Fibroblast of mammary gland (primary cell): ENCODE measurements around the gene NRROS.

Experiments used
- DNase-seq: peaks from one replicate; pipeline ENCODE4 v3.0.0-alpha.2; 2010; ENCODE audit warnings: low read depth
- H3K4me3 ChIP-seq: 2 replicates; pipeline ENCODE4 v1.5.1; 2011; ENCODE audit warnings: low read depth, mild to moderate bottlenecking, low read length, moderate library complexity; ENCODE audit not compliant: control insufficient read depth
- CTCF ChIP-seq: conservative IDR thresholded peaks from 2 replicates; pipeline ENCODE4 v1.5.1; 2011; ENCODE audit warnings: low read depth, low read length, inconsistent platforms; ENCODE audit not compliant: control insufficient read depth, insufficient read depth

Gene NRROS

DNA sequence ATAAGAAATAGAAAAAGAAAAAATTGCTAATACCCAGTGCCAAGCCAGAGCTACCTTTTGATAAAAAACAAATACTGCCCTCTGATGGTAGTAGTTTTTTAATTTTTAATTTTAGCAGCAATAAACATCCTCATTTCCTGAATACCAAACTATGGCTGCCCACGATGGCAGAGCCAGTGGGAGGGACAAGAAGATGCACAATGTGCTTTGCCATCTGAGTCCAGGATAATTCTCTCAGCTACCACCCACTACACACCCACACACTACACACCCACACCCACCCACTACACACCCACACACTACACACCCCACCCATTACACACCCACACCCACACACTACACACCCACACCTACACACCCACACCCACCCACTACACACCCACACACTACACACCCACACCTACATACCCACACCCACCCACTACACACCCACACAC is 54.7 kb downstream of the NRROS start:
- no peak overlapping the region for H3K4me3 ChIP-seq
- TF ChIP-seq CTCF = peak; percentile 10
- DNase-seq = peak; percentile 27

DNA sequence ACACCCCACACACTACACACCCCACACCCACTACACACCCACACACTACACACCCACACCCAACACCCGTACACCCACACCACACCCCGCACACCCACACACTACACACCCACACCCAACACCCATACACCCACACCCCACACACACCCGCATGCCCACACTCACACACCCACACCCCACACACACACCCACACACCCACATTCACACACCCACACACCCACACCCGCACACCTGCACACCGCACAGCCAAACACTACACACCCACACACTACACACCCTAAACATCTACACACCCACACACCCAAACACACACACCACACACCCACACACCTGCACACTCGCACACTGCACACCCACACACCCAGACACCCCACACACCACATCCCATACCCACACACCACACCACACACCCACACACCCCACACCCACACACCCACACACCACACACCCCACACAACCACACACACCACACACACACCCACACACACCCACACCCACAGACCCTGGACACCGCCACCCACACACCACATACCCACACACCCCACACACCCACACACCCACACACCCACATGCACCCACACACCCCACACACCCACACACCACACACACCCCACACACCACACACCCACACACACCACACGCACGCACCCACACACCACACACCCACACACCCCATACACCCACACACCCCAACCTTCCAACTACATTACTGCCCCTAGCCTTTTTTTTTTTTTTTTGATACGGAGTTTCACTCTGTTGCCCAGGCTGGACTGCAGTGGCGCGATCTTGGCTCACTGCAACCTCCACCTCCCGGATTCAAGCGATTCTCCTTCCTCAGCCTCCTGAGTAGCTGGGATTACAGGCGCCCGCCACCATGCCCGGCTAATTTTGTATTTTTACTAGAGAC is 55.7 kb downstream of the NRROS start:
- DNase-seq = no peak
- TF ChIP-seq CTCF = no peak
- H3K4me3 ChIP-seq = no peak overlapping the region

DNA sequence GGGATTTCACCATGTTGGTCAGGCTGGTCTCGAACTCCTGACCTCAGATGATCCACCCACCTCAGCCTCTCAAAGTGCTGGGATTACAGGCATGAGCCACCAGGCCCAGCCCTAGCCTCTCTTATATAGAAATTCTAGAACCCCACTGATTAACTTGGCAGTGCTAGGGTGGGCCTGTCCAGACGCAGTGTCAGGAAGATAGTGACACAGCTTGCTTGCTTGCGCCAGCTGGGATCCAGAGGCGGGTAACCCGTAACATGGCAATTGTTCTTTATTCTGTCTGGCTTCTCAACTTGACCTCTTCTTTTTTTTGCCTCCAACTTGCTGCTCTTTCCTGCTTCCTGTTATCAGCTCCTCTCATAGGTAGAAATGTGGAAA is 56.3 kb downstream of the NRROS start:
- no peak for TF ChIP-seq CTCF
- no peak for DNase-seq
- H3K4me3 ChIP-seq = no peak overlapping the region

- TF ChIP-seq CTCF = no peak
- DNase-seq = no peak
- no peak overlapping the region for H3K4me3 ChIP-seq
These were observed 57.8 kb downstream of the NRROS start for GRCh38 chr3:196697270-196697669.

GRCh38 chr3:196699749-196700148 is 60.3 kb downstream of the NRROS start:
- DNase-seq = no peak
- H3K4me3 ChIP-seq = no peak overlapping the region
- TF ChIP-seq CTCF = no peak

GRCh38 chr3:196700801-196701200 is 61.3 kb downstream of the NRROS start:
- H3K4me3 ChIP-seq = no peak overlapping the region
- TF ChIP-seq CTCF = no peak
- no peak for DNase-seq
